Neural cell (in vitro differentiated cells): ENCODE data around the gene ADGRD1. TPM values are rescaled to one million over a fixed set of nuclear protein-coding genes. Genes with fewer than 3 reads are reported as not detected.
"Not testable (repeated sequence)": the region's sequence is repeated elsewhere in the genome, so short reads cannot be mapped to it uniquely, and the experiment has no call there.

Source experiments
- H2AFZ ChIP-seq: fragments of 200-600, 300-800 bp; sonication (generic), shearing (Covaris generic); 2 replicates; pipeline ENCODE4 v1.6.0; 2014; ENCODE audit warnings: low read depth, mild to moderate bottlenecking, antibody characterized with exemption, low read length, moderate library complexity
- H3F3A ChIP-seq: fragments of 200-600 bp; shearing (Covaris generic); 2 replicates; pipeline ENCODE4 v1.6.1; 2016; ENCODE audit warnings: mild to moderate bottlenecking, moderate library complexity, mixed read lengths, antibody characterized with exemption, low read length; ENCODE audit not compliant: insufficient read depth, poor library complexity, severe bottlenecking
- H3K27ac ChIP-seq: fragments of 200-600, 300-800 bp; sonication (generic), shearing (Covaris generic); 2 replicates; pipeline ENCODE4 v1.5.1; 2014; ENCODE audit warnings: mild to moderate bottlenecking, low read length, moderate library complexity
- H3K27me3 ChIP-seq: fragments of 300-800, 200-600 bp; sonication (generic), shearing (Covaris generic); 2 replicates; pipeline ENCODE4 v1.6.0; 2014; ENCODE audit warnings: mild to moderate bottlenecking, low read depth, low read length, moderate library complexity; ENCODE audit not compliant: insufficient read depth
- H3K36me3 ChIP-seq: fragments of 300-800, 200-600 bp; sonication (generic), shearing (Covaris generic); 2 replicates; pipeline ENCODE4 v1.5.1; 2014; ENCODE audit warnings: mild to moderate bottlenecking, antibody characterized with exemption, low read length, moderate library complexity; ENCODE audit not compliant: insufficient read depth
- H3K4me2 ChIP-seq: fragments of 300-800, 200-600 bp; sonication (generic), shearing (Covaris generic); 2 replicates; pipeline ENCODE4 v1.6.0; 2014; ENCODE audit warnings: mild to moderate bottlenecking, low read length
- H3K4me3 ChIP-seq: fragments of 300-800, 200-600 bp; sonication (generic), shearing (Covaris generic); 2 replicates; pipeline ENCODE4 v1.5.1; 2014; ENCODE audit warnings: mild to moderate bottlenecking, low read length, moderate library complexity
- H3K79me2 ChIP-seq: fragments of 200-600 bp; shearing (Covaris generic); replicated peaks from 2 replicates; pipeline ENCODE4 v1.6.0; 2014; ENCODE audit warnings: mild to moderate bottlenecking, low read length, moderate library complexity; ENCODE audit not compliant: insufficient read depth
- H3K9ac ChIP-seq: fragments of 300-800, 200-600 bp; sonication (generic), shearing (Covaris generic); 2 replicates; pipeline ENCODE4 v1.6.1; 2016; ENCODE audit warnings: mild to moderate bottlenecking, low read length, mixed read lengths
- H3K9me2 ChIP-seq: fragments of 200-600 bp; shearing (Covaris generic); 2 replicates; pipeline ENCODE4 v1.6.1; 2016; ENCODE audit warnings: mild to moderate bottlenecking, low read length, mixed read lengths; ENCODE audit not compliant: insufficient read depth
- H3K9me3 ChIP-seq: fragments of 200-600, 300-800 bp; sonication (generic), shearing (Covaris generic); 2 replicates; pipeline ENCODE4 v1.6.1; 2016; ENCODE audit warnings: mild to moderate bottlenecking, mixed run types, low read length, moderate library complexity, mixed read lengths
- H4K20me1 ChIP-seq: fragments of 200-600 bp; shearing (Covaris generic); 2 replicates; pipeline ENCODE4 v1.6.1; 2016; ENCODE audit warnings: mild to moderate bottlenecking, mixed run types; ENCODE audit not compliant: insufficient read depth
- CTCF ChIP-seq: fragments of 450-650 bp; IDR thresholded peaks from 2 replicates; pipeline ENCODE4 v1.5.1; 2014; ENCODE audit warnings: antibody characterized with exemption, mild to moderate bottlenecking, moderate library complexity; ENCODE audit not compliant: poor library complexity, severe bottlenecking
- EP300 ChIP-seq: fragments of 450-650 bp; conservative IDR thresholded peaks from 2 replicates; pipeline ENCODE4 v1.6.1; 2014; ENCODE audit warnings: antibody characterized with exemption, mild to moderate bottlenecking, moderate library complexity; ENCODE audit not compliant: poor library complexity, severe bottlenecking
- EZH2 ChIP-seq: fragments of 200-600, 300-800 bp; shearing (Covaris generic), sonication (generic); IDR thresholded peaks from 2 replicates; pipeline ENCODE4 v1.6.1; 2014; ENCODE audit warnings: antibody characterized with exemption, low read length, borderline replicate concordance, mild to moderate bottlenecking; ENCODE audit not compliant: insufficient read depth, poor library complexity, severe bottlenecking
- MXI1 ChIP-seq: fragments of 450-650 bp; conservative IDR thresholded peaks from 2 replicates; pipeline ENCODE4 v1.6.1; 2014; ENCODE audit warnings: antibody characterized with exemption, mild to moderate bottlenecking; ENCODE audit not compliant: poor library complexity, severe bottlenecking
- POLR2AphosphoS5 ChIP-seq: IDR thresholded peaks from 2 replicates; pipeline ENCODE4 v1.6.1; 2012
- RAD21 ChIP-seq: fragments of 450-650 bp; conservative IDR thresholded peaks from 2 replicates; pipeline ENCODE4 v1.6.1; 2014; ENCODE audit warnings: antibody characterized with exemption, mild to moderate bottlenecking, moderate library complexity
- REST ChIP-seq: IDR thresholded peaks from 2 replicates; pipeline ENCODE4 v1.6.1; 2012; ENCODE audit warnings: borderline replicate concordance
- SMC3 ChIP-seq: fragments of 450-650 bp; conservative IDR thresholded peaks from 2 replicates; pipeline ENCODE4 v1.6.1; 2014; ENCODE audit warnings: antibody characterized with exemption, mild to moderate bottlenecking, moderate library complexity; ENCODE audit not compliant: poor library complexity
- TAF1 ChIP-seq: IDR thresholded peaks from 2 replicates; pipeline ENCODE4 v1.6.1; 2012; ENCODE audit warnings: low read depth
- polyA plus RNA-seq: library from polyadenylated mRNA; depleted of rRNA; stranded (reverse); fragments of >200 nt; gene quantifications from 2 replicates; pipeline ENCODE4 v1.2.3, GENCODE V29; 2014

ADGRD1 gene
- polyA plus RNA-seq, 1 donor from 2014 or later = 1.7 TPM

GRCh38 chr12:130937063-130937462, 16.6 kb upstream of the ADGRD1 start:
- H3K9me3 ChIP-seq = no peaks in the 10 kb centered on the region
- H3K27me3 ChIP-seq = no peaks in the 10 kb centered on the region
- H3F3A ChIP-seq = no peaks in the 10 kb centered on the region
- no peak overlapping the region for H3K9ac ChIP-seq
- no peaks in the 10 kb centered on the region for H3K36me3 ChIP-seq
- H3K4me3 ChIP-seq = no peak overlapping the region
- H3K27ac ChIP-seq = no peak overlapping the region
- no peak overlapping the region for H3K4me2 ChIP-seq
- TF ChIP-seq EP300 (no peak), MXI1 (no peak), TAF1 (no peak), RAD21 (no peak), EZH2 (no peak), SMC3 (no peak)
- H4K20me1 ChIP-seq = no peaks in the 10 kb centered on the region
- no peaks in the 10 kb centered on the region for H3K79me2 ChIP-seq
- H2AFZ ChIP-seq = no peak overlapping the region
- no peaks in the 10 kb centered on the region for H3K9me2 ChIP-seq

GRCh38 chr12:130937546-130937945, 16.2 kb upstream of the ADGRD1 start:
- H3K9me2 ChIP-seq, H3K9me3 ChIP-seq, H3K9ac ChIP-seq, H3F3A ChIP-seq, H3K79me2 ChIP-seq, H3K27me3 ChIP-seq, H4K20me1 ChIP-seq, H2AFZ ChIP-seq, H3K36me3 ChIP-seq, H3K4me2 ChIP-seq, H3K4me3 ChIP-seq, H3K27ac ChIP-seq: not testable (repeated sequence)

- Histone ChIP-seq H3K27me3 (no peaks in the 10 kb centered on the region), H3K9me2 (no peaks in the 10 kb centered on the region), H3F3A (no peaks in the 10 kb centered on the region), H4K20me1 (no peaks in the 10 kb centered on the region), H3K4me3 (no peak overlapping the region), H3K27ac (no peak overlapping the region), H3K79me2 (no peaks in the 10 kb centered on the region), H2AFZ (no peak overlapping the region), H3K36me3 (no peaks in the 10 kb centered on the region), H3K9ac (no peak overlapping the region), H3K4me2 (no peak overlapping the region), H3K9me3 (no peaks in the 10 kb centered on the region)
- TF ChIP-seq REST (no peak), EZH2 (no peak), CTCF (no peak), SMC3 (no peak), TAF1 (no peak), MXI1 (no peak), RAD21 (no peak), POLR2AphosphoS5 (no peak), EP300 (no peak)
Observed at GRCh38 chr12:130938186-130938585, 15.5 kb upstream of the ADGRD1 start.
